GM19351 (cell line): Measurements from ENCODE around the gene CHST8.

Source experiments
- ATAC-seq: cut with Tn5 transposase; IDR thresholded peaks from one replicate; pipeline ENCODE4 v1.9.1; 2021; ENCODE audit warnings: mild to moderate bottlenecking, moderate library complexity; ENCODE audit not compliant: unreplicated experiment

The CHST8 gene

DNA sequence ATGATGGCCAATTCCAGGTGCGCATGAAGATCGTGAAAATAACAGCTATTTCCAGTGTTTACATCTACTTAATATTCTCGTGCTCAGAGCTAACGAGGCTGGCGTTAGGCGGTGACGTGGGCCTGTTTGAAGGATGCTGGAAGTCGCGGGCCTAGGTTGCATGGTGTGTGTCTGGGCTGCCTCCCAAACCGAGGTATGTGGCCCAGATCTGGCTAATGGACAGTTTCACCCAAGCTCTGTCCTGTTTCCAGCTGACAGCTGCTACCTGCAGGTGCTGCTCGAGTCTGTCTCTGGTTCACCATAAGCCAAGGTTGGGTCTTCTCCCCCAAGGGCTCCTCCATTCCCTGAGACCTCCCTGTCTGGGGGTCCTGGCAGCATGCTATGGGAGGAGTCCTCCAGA lies 134.4 kb downstream of the CHST8 start:
- ATAC-seq = no peak

DNA sequence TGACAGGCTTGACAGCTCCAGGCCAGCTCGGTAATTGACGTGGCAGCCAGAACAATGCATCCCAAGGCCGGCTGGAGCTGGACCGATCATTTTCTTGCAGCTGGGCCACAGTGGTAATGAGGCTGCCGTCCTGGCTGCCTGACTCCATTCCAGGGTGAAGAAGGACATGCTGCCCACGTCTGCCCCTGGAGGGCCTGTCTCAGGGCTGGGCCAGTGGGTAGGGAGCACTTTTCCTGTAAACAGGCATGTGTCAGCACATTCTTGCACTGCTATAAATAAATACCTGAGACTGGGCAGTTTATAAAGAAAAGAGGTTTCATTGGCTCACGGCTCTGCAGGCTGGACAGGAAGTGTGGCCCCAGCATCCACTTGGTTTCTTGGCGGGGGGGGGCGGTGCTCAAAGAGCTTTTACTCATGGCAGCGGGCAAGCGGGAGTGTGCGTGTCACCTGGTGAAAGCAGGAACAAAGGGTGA lies 136.8 kb downstream of the CHST8 start:
- ATAC-seq = no peak

DNA sequence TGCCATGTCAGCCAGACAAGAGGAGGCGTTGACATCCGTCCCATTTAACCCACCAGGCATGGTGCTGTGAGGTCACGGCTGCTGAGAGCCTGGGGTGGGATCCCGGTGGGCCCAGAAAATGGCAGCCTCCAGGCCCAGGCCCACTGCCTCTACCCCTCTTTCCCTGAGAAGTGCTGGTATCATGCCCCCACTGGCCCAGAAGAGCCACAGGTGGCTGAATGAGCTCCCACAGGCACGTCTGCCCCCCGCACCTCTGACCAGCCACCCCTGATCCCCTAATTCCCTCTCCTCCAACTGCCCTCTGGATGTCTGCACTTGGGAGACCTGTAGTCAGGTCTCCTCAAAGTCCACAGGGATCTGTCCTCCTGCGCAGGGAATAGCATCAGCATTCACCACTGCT lies 137.6 kb downstream of the CHST8 start:
- no peak for ATAC-seq

DNA sequence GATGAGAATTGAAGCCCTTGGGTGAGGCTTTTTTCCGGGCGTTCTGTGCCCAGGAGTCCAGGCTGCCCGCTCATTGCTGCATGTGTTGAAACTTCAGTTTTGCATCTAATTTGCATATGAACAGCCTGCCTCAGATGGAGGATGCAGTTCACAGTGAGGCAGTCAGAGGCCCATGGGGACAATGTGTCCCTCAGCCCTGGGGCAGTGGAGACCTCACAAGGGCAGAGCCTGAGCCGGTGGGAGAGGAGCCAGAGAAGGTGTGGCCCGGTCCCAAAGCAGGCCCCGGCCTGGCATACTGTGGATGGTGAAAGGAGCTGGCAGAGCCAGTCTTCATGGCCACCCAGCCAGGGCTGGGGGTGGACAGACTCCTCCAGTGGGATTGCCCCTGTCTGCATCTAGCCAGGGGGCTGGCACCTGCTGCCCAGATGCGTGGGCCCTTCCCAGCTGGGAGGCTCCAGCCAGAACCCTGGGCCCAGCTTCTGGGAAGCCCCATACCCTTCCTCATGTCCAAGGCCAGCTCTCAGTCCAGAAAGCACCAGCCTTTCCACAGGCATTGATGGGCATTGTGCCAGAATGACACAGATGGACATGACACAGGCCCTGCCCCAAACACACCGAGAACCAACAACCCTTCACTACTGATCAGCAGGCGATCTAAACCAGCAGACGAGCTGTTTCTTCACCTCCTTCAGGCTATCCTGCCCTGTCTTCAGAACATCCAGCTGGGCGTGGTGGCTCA lies 142.0 kb downstream of the CHST8 start:
- no peak for ATAC-seq

DNA sequence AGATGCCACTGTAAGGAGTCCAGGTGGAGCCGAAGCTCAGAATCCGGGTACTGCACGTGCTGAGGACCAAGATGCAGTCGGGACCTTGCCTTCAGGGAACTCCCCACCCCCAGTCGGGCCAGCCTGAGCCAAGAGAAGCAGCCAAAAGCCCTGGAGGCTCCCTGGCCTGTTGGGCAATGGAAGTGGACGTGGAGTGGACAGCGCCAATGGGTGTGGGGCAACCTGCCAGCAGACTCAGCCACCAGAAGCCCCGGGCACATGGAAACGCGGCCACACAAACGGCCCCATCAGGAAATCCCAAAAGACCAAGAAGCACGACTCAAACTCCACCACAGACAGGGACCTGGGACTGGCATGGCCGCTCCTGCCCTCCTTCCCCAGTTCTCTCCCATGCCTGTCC lies 144.9 kb downstream of the CHST8 start:
- no peak for ATAC-seq

DNA sequence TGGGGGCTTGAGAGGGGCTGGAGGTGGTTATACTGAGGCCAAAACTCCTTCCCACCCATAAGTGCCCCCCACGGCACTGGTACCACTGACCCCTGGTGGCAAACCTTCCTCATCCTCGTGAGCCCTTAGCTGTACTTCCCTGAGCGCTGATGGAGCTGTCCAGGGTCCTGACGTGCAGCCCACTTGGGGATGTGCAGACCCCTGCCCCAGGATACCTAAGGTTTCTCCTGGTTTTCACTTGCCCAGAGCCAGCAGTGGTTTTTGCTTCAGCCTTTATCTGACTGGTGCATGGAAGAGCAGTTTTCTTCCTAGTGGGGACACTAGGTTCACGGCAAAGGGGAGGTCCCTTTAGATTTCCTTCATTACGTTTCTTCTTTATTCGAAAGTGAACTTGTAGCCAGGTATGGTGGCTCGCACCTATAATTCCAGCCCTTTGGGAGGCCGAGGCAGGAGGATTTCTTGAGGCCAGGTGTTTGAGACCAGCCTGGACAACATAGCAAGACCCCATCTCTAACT lies 146.2 kb downstream of the CHST8 start:
- ATAC-seq = no peak

DNA sequence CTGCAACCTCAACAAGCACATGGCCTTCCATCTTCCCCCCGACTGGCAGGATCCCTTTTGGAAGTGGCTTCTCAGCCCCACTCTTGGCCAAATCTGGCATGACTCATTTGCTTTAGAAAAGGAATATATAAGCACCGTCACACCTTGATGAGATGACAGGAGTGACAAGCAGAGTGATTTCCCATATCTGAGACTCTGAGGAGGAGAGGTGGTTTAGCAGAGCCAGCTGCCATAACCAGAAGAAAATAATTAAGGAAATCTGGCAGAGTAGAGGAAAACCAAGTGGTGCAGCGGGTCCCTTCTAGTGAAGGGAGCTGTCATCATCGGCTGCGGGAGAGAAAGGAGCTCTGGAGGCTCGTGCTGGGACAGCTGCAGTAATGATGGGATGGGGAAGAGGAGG lies 147.5 kb downstream of the CHST8 start:
- no peak for ATAC-seq

DNA sequence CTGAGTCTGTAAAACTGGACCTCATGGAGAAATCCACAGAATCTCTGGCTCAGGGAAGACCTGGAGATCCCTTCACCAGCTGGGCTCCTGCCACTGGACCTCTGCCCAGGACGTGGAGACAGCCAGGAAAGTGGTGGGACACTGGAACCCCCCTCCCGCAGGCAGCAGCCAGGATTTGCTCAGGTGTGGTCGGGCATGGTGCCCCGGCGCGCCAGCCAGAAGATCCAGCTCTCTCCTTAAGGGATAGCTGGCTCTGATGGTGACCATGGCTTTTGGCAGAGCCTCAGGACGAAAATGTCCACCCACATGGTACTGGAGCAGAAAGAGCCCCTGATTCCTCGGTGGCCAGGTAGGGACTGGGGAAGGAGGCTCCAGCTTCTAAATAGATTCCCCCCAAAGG lies 148.4 kb downstream of the CHST8 start:
- ATAC-seq = no peak

DNA sequence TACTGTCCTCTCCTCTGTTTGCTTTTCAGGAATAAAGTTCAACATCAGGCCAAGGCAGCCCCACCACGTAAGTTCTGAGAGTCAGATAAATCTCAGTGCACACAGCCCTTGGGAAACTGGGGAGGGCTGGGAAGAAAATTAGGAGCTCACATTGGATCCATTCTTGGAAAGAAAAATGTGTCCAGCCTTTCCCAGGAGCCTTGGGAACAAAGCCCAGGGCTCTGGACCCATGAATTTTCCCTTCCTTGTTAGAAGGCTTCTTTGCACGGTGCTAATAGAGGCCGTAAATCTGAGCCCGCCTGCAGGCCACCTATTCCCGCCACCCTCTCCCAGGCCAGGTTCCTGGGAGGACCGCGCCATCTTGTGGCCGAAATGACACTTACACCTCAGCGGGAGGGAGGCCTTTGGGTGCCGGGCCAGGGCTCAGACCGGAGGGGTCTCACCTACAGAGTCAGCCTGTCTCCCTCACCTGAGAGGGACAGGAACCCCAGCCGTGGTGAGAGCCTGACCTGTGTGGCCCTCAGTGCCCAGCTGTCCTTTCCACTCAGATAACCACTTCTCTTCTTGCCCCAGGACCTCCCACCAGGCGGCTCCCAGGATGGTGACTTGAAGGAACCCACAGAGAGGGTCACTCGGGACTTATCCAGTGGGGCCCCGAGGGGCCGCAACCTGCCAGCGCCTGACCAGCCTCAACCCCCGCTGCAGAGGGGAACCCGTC lies 149.8 kb downstream of the CHST8 start:
- ATAC-seq = peak; percentile 65

DNA sequence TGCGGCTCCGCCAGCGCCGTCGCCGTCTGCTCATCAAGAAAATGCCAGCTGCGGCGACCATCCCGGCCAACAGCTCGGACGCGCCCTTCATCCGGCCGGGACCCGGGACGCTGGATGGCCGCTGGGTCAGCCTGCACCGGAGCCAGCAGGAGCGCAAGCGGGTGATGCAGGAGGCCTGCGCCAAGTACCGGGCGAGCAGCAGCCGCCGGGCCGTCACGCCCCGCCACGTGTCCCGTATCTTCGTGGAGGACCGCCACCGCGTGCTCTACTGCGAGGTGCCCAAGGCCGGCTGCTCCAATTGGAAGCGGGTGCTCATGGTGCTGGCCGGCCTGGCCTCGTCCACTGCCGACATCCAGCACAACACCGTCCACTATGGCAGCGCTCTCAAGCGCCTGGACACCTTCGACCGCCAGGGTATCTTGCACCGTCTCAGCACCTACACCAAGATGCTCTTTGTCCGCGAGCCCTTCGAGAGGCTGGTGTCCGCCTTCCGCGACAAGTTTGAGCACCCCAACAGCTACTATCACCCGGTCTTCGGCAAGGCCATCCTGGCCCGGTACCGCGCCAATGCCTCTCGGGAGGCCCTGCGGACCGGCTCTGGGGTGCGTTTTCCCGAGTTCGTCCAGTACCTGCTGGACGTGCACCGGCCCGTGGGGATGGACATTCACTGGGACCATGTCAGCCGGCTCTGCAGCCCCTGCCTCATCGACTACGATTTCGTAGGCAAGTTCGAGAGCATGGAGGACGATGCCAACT lies 150.5 kb downstream of the CHST8 start:
- ATAC-seq = no peak

DNA sequence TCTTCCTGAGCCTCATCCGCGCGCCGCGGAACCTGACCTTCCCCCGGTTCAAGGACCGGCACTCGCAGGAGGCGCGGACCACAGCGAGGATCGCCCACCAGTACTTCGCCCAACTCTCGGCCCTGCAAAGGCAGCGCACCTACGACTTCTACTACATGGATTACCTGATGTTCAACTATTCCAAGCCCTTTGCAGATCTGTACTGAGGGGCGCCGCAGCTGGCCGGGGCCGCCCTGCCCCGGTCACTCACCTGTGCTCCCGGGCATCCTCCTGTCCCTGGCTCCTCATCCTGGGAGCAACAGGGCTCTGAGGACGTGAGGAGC lies 151.1 kb downstream of the CHST8 start:
- ATAC-seq = no peak

DNA sequence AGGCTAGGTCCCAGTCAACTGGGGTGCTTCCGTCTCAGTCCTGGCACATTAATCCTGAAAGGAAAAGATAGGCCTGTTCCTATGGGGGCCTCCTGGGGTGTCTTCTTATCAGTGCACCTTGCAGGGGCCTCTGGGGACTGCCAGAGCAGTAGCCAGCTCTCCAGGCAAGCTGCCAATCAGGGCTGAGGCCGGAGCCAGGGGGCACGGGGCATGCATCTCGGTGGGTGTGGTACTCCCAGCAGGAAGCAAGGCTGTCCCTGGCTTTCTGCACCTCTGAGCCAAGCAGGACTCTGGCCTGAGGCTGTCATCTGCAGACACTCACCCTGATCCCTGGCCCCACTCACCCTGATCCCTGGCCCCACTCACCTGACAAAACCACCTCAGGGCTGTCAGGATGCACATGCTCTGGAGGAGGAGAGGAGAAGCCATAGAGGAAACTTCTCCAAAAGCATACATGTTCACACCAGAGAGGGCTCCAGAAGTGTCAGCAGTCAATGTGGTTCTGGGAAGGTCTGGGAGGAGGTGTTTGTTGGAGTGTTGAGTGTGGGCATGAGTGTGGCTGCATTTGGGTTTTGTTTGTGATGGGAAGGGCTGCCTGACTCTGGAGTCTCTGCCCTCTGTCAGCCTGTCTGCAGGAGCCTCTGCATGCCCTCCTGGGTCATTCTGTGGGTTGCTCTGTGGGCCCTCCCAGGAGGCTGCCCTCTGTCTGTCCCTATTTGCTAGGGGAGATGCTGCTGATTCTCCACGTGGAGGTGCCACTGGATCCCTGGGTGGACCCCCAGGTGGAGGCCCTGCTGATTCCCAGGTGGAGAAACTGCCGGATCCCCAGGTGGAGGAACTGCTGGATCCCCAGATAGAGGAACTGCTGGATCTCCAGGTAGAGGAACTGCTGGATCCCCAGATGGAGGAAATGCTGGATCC lies 152.2 kb downstream of the CHST8 start:
- no peak for ATAC-seq

DNA sequence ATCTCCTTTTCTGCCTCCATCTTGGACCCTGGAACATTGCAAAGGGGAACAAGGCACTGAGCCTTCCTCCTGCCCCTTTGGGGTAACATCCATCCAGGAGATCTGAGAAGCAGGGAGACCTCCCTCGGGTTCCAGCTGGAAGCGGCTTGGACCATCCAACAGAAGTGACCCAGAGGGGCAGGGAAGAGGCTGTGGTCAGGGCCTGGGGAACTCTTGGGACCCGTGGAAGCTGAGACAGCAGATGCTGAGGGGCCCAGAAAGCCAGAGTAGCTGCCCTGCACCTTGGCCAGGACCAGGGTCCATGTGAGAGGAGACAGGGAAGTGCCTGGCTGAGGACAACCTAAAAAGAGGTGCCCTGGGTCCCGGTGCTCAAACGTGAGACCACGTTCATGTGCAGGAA lies 153.0 kb downstream of the CHST8 start:
- ATAC-seq = no peak

DNA sequence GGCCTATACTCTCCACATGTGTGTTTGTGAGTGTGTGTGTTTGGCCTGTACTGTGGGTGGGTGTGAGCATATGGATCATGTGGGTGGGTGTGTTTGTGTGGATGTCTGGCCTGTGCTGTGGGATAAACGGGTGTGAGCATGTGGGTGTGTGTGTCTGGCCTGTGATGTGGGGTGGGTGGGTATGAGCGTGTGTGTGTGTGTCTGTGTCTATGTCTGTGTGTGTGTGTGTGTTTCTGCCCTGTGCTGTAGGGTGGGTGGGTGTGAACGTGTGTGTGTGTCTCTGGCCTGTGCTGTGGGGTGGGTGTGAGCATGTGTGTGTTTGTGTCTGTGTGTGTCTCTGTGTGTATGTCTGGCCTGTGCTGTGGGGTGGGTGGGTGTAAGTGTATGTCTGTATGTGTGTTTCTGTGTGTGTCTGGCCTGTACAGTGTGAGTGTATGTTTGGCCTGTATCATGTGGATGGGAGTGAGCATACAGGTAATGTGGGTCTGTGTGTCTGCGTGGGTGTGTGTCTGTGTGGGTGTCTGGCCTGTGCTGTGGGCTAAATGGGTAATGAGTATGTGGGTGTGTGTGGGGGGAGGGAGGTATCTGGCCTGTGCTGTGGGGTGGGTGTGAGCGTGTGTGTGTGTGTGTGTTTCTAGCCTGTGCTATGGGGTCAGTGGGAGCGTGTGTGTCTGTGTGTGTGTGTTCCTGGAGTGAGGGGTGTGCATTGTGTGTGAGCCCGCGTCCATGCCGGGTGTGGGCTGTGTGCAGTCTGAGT lies 154.2 kb downstream of the CHST8 start:
- no peak for ATAC-seq

DNA sequence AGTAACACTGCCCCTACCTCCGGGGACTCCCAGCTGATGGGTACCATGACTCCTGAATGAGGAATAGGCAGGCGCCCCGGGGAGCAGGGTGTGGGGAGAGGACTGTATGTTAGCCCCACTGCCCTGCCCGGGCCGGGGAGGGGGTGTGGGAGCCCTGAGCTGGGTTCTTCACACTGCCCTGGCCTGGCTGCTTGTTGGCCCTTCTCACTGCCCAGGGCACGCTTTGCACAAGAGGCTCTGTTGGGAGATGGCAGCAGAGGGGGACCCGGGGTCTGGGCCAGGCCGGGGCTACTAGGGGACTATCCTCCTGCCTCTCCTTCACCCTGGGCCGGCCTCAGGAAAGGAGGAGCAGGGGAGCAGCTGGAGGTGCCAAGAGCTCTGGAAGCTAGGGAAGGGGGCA lies 155.6 kb downstream of the CHST8 start:
- no peak for ATAC-seq

DNA sequence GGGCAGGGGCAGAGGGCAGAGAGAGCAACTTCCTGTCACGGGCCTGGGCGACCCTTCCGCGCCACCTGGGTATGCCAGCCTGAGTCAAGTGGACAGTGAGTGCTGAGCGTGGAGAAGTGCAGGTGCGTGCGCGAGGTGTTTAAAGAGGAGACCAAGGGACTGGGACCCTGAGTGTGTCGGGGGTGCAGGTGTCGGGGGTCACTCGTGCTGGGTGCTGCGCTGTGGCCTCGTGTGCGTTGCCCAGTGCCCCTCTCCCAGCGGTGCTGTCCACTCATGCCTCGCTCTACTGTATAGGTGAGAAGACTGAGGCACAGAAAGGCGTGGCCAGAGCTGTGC lies 156.0 kb downstream of the CHST8 start:
- no peak for ATAC-seq

DNA sequence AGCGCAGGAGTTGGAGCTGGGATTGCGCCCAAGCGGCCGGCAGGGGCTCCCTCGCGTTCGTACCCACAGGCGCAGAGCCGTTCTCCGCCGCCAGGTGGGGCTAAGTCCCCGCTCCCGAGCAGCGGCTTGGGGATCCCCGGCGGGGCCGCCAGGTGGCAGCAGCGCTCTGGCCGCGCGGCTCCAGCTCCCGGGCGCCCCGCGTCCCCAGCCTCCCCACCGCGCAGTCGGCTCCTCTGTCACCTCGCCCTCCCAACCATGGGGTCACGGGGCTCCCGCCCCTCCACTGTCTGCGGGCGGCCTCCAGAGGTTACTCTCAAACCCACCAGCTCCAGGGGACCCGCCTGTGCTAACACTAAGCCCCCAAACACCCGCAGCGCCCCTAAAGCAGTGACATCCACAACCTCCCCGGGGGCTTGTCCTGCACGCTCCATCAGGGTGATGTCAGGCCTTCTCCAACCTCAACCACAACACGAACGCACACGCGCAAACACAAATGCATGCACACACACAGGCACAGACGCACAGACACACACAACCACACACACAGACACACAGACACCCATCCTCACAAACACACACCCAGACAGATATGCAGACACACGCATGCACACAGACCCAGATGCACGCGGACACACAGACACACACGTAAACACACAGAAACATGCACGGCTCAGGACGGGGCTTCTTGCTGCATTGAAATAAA lies 156.5 kb downstream of the CHST8 start:
- peak; percentile 87 for ATAC-seq

DNA sequence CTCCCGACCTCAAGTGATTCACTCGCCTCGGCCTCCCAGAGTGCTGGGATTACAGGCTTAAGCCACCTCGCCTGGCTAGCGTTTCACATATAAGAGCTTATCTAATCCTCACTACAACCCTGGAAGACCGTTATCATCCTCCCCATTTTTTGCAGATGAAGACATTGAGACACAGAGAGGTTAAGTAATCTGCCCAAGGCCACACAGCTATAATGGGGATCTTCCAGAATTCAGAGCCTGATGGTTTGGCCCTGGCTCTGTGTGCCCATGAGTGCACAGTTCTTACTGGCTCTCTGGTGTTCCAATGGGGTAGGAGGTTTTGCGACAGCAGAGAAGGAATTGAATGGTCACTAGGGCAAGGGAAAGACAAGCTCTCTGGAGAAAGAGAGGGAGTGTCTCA lies 158.1 kb downstream of the CHST8 start:
- ATAC-seq = no peak

DNA sequence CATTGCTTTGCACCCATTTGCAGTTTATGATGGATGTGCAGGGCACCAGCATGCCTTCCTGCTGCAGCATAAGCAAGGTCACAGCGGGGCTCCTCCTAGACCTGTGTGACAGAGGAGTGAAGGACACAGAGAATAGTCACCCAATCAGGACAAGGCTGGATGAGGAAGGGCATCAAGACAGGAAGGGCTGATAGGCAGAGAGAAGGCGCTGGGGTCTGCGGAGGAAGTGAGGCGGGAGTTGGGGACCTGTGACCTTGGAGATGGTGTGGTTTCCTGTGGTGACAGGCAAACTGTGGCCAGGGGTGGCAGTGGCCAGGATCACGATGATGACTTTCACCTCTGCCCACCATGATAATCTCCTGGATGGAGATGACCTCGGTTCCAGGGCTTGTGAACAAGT lies 158.5 kb downstream of the CHST8 start:
- no peak for ATAC-seq

DNA sequence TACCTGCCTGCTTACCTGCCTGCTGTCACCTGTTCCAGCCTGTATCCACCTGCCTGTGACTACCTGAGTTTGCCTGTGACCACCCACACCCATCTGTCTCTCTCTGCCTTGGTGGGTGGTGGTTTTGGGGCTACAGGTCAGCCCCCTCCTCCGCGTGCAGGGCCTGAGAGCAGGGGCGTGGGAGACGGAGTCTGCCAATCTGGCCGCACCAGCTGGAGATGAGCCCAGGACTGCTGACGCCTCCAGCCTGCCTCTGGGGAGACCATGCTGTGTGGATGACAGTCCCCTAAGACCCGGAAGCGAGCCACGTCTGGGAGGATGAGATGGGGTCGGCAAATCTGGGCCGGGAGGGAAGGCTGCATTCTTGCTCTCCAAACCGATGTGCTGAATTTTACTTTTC lies 159.0 kb downstream of the CHST8 start:
- no peak for ATAC-seq
